GM20000 (cell line): ENCODE results near the gene TRAPPC11.

ENCODE experiments used
- DNase-seq: peaks from one replicate; pipeline ENCODE4 v3.0.0; 2012; ENCODE audit warnings: low spot score
- CTCF ChIP-seq: IDR thresholded peaks from 2 replicates; pipeline ENCODE4 v1.5.1; 2012; ENCODE audit warnings: mild to moderate bottlenecking, control low read depth; ENCODE audit errors: extremely low read depth, missing control alignments

The TRAPPC11 gene

DNA sequence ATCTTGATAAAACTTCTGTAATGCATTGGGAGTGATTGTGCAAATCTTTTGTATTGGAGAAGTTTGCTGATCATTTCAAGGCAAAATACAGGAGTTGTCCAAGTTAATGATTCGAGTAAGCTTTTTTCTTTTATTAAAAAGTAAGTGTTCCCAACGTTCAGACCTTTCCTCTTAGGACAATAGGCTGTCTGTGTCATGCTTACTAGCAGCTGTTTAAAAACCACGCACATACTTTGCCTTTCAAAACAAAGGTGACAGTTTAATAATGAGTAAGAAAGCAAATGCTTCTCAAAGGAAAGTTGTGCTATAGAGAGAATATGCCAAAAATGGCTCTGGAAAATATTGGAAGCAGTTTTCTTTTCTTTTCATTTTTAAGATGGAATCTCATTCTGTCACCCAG is 11.2 kb downstream of the TRAPPC11 start:
- DNase-seq, result no peak
- no peak for TF ChIP-seq CTCF

- DNase-seq, result no peak
- no peak for TF ChIP-seq CTCF
Measured at GRCh38 chr4:183670960-183671555, 12.0 kb downstream of the TRAPPC11 start.

DNA sequence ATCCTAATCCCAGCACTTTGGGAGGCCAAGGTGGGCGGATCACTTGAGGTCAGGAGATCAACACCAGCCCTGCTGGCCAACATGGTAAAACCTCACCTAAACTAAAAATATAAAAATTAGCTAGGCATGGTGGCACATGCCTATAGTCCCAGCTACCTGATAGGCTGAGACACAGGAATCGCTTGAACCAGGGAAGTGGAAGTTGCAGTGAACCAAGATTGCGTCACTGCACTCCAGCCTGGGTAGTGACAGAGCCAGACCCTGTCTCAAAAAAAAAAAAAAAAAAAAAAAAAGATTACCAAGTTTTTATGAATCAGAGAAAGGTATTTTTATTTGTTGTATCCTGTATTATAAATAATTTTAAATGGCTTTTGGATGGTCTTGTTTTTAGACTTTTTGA is 15.1 kb downstream of the TRAPPC11 start:
- TF ChIP-seq CTCF, result no peak
- DNase-seq, result no peak

- no peak for TF ChIP-seq CTCF
- no peak for DNase-seq
Measured at GRCh38 chr4:183675625-183676024, 16.5 kb downstream of the TRAPPC11 start.

DNA sequence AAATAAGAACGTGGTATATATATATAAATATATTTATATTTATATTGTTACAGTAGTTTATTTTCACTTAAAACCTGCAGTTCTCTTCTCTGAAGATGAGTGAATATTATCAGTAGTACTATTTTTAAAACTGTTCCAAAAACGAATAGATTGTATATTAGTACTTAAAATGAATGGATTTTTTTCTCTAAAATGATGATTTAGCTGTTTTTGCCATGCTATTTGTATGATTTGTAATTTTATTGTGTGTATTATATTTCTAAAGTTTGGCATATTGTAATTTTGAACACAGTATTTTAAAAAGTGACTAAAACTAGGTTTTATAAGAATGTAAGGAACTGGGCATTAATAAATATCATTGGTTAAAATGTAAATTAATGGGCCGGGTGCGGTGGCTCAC is 22.0 kb downstream of the TRAPPC11 start:
- TF ChIP-seq CTCF, result no peak
- DNase-seq, result no peak

- no peak for DNase-seq
- TF ChIP-seq CTCF, result no peak
Measured at GRCh38 chr4:183686461-183686860, 27.4 kb downstream of the TRAPPC11 start.

DNA sequence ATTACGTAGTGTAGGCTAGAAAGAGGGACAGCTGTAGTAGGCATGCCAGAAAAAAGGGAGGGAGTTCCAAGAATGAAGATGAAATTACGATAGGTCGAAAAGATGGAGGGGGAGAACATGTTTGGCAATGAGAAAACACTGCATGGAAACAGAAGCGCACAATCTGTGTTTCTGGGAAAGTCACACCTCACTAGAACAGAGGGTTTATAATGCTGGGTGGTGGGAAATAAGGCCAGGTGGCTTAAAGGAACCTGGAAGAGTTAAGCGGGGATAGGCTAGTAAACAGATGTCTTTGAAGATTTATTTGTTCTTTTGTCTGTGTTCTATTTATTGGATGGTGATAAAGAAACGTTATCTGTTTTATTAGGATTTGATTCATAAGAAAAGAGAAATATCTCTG is 29.1 kb downstream of the TRAPPC11 start:
- no peak for DNase-seq
- no peak for TF ChIP-seq CTCF

DNA sequence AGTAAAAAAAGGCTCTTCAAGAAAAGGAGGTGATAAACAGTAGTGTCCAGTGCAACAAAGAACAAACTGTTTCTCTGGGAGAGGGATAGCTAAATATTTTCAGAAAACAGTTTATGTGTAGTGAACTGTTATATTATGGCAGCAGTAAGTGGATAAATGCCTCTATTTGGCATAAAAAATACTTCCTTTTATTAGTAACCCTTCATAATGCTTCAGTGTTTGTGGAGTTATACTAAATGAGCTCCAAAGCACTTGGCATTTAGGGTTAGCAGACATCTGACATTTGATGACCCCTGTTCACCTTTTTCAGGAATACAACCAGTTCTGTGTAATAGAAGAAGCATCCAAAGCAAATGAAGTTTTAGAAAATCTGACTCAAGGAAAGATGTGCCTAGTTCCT is 31.9 kb downstream of the TRAPPC11 start:
- TF ChIP-seq CTCF, result no peak
- DNase-seq, result no peak
